SK-N-SH (cell line): ENCODE data around the gene SLC38A6.

Experiments
- CTCF ChIP-seq: fragments of 200-600 bp; sonication (generic); IDR thresholded peaks from 2 replicates; pipeline ENCODE4 v1.6.1; 2017; ENCODE audit warnings: antibody characterized with exemption, mild to moderate bottlenecking, moderate library complexity
- EP300 ChIP-seq, 2 experiments: IDR thresholded peaks; 2 replicates each; pipeline versions ENCODE4 v1.4.0 to v1.6.1; 2012; ENCODE audit warnings: borderline replicate concordance in 1 of 2, low read depth in 1 of 2, low read length in 1 of 2
- TCF12 ChIP-seq: IDR thresholded peaks from 2 replicates; pipeline ENCODE4 v1.4.0; 2012

GRCh38 chr14:61074852-61075251 is 93.8 kb downstream of the SLC38A6 start:
- TF ChIP-seq EP300 (IDR thresholded peaks at IDR 0.05; ENCODE audit: borderline replicate concordance in 1 of 2, low read depth in 1 of 2, low read length in 1 of 2): no peak
- TF ChIP-seq CTCF: no peak
- TF ChIP-seq TCF12: no peak
